ENCODE results near the gene IRF8.

Gene IRF8

DNA sequence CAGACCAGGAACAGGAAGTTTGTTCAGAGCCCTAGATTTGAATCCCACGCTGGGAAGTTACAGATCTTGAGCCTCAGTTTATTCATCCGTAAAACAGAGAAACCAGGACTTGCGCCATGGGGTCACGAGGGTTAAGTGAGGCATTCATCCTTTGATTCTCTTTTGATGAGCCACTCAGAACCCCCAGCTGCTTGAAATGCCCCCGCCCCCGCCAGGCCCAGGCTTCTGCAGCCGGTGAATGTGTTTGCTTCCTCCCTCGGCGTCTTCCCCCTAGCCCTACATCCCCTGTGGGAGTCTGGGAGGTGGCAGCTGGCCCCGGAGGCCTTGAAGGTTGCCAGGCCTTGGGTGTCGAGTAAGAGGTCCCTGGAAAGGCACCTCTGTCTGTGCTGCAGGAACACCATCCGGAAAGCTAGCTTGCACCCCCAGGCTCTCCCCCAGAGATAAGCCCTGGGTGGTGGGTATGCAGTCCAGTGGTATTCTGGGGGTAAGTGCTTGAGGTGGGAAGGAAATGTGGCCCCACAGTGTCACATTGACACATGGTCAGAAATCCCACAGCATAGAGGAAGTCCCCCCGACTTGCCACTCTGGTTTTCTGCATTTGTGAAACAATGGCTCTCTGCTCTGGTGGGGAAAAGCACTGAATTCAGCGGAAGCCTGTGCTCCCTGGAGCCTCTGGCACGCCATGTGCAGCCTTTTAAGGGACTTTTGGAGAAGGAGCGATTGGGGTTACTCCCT lies 14.9 kb downstream of the IRF8 start:
- DNase-seq (ENCODE audit: low read depth): no peak

DNA sequence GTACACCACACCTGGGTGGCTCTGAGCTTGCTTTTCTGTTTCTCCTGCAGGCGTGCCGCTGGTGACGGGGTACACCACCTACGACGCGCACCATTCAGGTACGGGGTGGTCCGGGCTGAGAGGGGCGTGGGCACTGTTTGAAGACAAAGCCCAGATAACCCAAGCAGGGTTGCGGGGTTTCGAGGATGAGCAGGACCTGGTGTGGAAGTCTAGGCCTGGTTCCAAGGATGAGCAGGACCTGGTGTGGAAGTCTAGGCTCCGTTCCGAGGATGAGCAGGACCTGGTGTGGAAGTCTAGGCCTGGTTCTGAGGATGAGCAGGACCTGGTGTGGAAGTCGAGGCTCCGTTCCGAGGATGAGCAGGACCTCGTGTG lies 15.4 kb downstream of the IRF8 start:
- DNase-seq (ENCODE audit: low read depth): no peak

DNA sequence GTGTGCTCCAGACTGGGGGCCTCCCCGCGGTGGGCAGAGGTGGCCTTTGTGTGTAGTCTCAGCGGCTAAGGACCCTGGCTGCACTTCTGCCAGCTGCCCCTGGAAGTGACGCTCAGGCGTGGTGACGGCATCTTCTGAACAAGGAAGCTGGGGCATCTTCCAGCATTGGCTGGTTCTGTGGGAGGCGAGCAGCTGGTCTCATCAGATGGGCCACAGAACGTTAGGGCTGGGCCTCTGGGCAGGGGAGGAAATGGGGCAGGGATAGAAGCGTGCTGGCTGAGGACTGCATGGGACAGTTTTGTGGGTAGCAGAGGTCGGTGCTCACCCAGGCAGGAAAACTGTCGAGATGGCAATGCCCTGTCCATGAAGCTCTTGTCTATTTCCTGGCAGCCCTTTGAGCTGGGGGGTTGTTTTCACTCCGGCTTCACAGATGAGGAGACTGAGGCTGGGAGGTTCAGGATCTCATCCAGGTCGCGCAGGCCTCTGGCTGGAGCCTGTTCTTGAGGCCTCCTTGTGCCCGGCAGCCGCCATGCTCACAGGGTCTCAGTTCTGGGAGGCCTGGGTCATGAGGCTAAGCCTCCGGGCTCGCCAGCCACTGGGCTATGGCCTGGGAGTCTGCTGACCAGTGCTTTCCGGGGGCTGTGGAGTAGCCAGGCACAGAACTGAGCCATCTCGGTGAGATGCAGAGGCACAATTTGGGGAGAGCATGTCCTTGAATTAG lies 16.3 kb downstream of the IRF8 start:
- no peak for DNase-seq (ENCODE audit: low read depth)

DNA sequence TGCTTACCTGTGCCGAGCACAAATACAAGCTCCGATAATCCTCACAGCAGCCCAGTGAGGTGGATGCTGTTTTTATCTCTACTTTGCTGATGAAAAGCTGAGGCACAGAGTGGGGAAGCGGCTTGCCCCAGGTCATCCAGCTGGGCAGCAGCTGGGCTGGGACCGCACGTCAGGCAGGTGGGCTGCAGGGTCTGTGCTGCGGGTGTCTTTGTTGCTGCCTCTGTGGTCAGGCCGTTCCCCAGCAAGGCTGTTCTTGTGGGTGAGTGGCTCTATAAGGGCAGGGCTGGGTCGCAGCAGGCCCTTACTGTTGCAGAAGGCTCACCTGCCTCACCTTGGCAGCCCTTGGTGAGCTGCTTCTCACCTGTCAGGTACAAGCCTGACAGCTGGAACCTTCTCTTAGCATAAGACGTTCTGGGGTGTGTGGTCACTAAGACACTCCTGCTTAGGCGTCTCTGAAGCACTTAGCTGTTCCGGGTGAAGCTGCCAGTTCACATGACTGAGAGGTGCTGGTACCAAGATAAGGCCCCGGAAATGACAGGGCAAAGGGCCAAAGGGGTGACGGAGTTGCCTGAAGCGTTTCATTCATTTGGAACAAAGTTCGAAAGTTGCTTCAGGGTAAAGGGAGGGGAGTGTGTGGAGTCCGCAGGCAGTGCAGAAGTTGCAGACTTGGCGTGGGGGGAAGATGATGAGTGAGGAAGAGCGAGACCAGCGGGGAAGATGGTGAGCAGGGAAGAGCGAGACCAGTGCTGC lies 17.4 kb downstream of the IRF8 start:
- DNase-seq (ENCODE audit: low read depth): no peak

DNA sequence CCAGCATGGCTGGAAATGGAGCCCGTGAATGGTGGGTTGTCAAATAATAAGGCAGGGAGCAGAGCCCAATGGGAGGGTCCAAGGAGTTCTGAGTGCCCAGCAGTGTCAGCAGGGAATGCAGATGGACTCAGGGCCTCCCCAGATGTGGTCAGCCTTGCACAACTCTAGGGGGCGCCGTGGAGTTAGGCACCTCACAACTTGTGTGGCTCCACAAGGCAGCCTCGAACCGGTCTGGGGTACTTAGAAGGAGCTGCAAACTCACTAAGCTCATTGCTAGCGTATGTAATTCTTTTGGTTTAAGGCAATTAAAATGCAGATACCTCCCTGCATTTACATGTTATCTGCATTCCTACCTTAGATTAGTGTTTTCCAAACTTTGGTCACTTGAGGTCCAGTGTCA lies 18.1 kb downstream of the IRF8 start:
- no peak for DNase-seq (ENCODE audit: low read depth)

DNA sequence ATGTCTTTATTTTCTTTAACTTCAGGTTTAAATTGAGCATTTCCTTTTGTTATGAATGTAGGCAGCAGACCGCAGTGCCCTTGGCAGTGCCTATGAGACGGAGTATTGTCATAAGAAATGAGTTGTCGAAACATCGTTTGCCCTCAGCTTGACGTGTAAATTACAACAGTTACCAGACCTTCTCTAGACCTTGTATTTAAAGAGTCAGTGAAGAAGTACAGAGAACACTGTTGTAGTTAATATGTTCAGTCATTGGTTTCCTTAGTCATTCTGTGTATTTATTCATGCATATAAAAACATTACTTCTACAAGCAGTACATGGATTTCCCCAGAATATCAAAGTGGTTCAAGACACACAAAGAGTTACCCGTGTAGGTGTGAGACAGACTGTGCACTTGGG lies 19.0 kb downstream of the IRF8 start:
- DNase-seq (ENCODE audit: low read depth): no peak

DNA sequence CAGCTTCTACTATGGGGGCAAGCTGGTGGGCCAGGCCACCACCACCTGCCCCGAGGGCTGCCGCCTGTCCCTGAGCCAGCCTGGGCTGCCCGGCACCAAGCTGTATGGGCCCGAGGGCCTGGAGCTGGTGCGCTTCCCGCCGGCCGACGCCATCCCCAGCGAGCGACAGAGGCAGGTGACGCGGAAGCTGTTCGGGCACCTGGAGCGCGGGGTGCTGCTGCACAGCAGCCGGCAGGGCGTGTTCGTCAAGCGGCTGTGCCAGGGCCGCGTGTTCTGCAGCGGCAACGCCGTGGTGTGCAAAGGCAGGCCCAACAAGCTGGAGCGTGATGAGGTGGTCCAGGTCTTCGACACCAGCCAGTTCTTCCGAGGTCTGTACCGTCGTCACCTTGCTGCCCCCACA lies 19.5 kb downstream of the IRF8 start:
- no peak for DNase-seq (ENCODE audit: low read depth)

DNA sequence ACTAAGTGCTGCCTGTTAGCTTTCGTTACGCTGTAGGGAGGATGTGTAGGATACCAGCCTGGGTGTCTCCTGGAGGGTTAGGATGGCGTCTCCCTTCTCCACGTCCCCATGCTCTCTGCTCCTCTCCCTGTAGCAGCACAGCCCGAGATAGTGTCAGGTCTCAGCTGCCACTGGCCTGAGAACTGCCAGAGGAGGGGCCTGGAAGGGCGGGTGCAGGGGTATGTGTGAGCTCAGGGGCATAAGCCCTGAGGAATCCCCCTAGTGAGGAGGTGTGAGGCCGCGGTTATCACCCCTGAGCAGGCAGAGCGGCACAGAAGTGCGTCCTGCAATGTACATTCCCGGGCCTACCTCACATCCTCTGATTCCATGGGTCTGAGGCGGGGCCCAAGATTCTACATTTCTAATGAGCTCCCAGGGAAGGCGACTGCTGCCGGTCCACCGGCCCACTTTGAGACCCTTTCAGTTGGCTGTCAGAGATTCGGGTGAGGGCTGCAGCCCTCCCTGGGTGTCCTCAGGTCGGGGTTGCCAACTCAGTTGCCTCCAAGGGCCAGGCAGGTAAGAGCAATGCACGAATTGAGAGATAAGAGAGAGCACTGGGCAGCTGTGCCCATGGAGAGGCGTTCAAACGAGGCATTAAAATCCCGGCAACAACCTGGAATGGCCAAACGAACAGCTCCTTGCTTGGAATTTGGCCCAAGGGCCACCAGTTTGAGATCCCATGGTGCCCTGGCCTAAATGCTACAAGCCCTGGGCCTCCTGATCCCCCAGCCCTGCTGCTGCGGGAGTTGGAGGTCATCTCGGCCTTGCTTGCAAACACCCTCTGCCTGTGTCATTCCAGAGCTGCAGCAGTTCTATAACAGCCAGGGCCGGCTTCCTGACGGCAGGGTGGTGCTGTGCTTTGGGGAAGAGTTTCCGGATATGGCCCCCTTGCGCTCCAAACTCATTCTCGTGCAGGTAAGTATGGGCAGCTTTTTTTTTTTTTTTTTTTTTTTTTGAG lies 20.6 kb downstream of the IRF8 start:
- no peak for DNase-seq (ENCODE audit: low read depth)

DNA sequence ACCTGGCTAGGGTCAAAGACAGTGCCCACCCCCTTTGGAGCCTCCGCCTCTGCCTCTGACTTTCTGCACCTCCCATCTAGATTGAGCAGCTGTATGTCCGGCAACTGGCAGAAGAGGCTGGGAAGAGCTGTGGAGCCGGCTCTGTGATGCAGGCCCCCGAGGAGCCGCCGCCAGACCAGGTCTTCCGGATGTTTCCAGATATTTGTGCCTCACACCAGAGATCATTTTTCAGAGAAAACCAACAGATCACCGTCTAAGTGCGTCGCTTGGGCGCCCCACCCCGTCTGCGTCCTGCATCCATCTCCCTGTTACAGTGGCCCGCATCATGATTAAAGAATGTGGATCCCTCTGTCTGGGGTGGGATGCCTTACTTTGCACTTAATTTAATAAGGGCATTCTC lies 22.1 kb downstream of the IRF8 start:
- DNase-seq (ENCODE audit: low read depth): no peak

DNA sequence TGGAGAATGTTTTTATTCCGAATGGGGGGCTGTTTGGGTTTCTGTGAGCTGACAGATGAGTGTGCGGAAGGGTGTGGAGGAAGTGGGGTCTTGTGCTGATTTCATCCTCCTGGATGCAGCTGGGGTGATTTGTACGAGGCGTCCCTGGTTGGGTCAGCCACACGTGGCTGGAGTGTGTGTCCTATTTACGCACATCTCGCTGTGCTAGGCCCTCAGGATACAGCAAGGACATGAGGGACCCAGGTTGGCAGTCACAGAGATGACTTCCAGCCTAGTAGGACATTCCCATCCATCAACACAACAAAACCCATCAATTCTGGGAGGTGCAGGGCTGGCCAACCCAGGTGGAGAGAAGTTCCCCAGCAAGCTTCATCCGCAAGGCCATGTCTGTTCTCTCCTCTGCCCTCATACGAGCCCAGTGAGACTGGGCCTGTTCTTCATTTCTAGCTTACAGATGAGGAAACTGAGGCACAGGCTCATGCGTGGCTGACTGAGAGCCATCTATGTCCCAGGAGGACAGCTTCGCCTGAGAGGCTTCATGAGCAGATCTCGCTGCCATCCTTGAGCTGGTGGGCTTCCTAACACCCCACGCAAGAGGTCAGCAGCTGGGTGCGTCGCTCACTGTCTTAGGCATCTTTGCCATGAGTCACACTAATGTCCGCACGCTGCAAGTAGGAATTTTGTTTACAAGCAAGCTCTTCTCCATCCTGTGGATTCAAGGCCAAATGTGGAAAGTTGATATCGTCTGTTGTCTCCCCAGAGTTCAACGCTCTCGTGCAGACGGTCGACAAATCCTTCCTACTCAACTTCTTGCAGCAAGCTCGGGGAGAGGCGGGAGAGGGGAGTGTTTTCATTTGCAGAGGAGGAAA lies 24.4 kb downstream of the IRF8 start:
- DNase-seq (ENCODE audit: low read depth): no peak

DNA sequence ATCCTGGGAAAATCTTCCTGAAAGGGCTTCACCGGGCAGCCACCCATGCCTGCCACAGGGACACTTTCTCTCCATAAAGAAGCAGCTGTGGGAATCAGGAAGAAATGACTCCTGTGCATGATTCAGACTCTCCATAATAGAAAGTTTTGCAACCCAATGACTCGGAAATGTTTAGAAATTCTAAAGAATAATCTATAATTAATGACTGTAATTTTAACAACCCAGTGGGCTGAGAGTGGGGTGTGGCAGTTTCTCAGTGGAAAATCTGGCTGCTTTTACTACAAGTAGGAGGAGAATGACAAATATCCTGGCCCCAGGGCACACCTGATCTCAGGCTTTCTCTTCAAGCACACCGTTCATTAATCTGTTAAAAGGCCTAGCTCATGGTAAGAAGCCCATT lies 25.7 kb downstream of the IRF8 start:
- no peak for DNase-seq (ENCODE audit: low read depth)

DNA sequence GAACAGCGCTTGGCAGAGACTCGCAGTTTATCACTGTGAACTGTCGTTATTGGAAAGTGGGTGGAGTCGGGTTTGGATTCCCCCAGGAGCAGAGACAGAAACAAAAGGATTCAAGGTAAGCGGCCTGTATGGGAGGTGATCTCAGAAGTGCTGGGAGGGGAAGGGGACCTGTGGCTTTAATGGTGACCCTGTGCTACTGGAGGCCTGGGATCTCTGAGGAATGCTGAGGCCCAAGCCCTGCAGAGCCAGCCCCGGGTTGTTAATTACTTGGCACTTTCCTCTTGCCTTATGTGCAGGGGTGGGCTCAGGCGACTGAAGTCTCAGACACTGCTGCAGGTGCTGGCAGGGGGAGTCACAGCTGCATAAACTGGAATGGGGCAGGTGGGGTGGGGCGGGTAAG lies 27.4 kb downstream of the IRF8 start:
- no peak for DNase-seq (ENCODE audit: low read depth)

DNA sequence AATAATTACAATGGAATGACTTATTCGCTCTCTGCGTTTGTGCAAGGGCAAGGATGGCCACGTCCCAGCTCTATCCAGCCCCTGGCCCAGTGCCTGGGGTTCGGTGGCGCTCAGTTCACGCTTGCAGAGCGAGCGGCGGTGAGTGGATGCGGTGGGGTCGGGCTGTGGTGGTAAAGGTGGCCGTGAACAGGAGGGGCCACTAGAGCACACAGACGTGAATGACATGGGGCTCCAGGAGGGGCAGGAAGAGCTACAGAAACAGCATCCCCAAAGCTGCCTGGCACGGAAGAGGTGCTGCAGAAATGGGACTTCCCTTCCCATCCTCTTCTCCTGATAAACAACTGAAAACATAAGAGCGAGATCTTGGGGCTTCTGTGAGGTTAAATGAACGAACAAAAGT lies 28.4 kb downstream of the IRF8 start:
- no peak for DNase-seq (ENCODE audit: low read depth)

DNA sequence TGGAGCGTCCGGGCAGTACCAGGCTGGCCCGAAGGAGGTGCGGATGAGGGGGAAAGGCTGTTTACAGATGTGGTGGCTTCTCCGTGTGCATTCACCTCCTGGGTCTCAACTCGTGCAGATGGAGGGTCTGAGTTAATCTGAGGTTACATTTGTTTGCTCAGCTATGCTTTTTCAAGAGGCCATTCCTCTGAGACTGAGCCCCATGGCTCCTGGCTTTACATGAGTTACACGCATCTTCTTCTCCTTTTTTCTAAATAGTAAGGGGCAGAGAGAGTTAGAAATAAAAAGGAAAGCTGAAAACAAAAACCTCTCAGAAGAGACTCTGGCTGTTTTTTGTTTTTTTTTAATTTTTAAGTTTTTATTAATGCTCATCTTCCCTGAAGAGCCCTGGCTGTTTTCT lies 29.0 kb downstream of the IRF8 start:
- DNase-seq (ENCODE audit: low read depth): no peak

DNA sequence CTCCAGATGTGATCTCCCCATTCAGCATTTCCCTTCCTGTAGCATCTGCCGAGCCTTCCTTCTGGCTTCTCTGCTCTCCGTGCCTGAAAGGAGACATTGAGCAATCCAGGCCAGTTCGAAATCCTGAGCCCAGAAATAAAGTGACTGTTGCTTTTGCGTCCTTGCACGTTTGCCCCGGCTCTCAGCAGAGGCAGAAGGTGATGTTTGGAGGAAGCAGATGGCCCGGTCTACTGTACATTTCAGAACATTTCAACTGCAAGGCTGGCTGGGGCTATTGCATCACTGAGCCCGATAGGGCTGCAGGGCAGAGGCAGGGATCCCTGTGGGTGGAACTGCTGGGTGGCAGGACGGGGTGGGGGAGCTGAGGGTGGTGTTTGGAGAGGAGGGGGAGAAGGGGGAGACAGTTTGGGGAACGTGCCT lies 29.4 kb downstream of the IRF8 start:
- DNase-seq (ENCODE audit: low read depth): no peak

DNA sequence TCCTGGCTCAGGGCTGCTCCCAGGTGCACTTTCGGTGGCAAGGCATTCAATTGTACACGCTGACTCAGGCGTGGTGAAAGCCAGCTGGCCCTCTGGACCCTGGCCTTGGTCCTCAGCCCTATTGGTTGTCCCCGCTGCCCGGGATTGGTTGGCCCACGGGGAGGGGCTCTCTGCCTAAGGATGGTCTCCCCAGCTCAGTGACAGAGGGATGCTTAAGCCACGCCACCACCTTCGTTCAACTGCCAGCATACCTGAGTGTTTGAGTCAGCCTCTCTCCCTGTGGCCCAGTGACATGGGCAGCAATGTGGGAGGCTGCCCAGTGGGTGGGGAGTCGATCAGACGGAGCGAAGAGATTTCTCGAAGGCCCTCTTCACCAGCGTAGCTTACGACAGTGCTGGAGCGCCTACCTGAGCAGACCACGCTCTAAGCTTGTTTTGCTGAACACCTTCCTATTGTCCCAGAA lies 30.3 kb downstream of the IRF8 start:
- no peak for DNase-seq (ENCODE audit: low read depth)

DNA sequence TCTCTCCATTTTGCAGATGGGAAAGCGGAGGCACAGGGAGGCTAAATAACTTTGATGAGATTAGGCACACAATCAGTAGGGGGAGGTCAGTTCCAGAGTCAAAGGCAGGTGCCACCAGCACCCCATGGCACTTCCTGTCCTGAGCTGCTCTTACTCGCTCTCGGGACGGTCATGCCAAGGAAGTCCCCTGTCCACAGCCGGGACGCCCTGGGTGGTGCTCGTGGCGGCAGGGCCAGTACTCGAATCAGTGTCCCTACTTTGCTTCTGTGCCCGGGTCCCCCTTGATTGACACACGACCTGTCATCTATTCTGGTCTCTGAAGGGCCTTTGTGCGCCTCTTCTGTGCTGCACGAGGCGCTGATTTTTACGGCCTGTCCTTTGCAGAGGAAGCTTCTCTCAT lies 31.3 kb downstream of the IRF8 start:
- no peak for DNase-seq (ENCODE audit: low read depth)

DNA sequence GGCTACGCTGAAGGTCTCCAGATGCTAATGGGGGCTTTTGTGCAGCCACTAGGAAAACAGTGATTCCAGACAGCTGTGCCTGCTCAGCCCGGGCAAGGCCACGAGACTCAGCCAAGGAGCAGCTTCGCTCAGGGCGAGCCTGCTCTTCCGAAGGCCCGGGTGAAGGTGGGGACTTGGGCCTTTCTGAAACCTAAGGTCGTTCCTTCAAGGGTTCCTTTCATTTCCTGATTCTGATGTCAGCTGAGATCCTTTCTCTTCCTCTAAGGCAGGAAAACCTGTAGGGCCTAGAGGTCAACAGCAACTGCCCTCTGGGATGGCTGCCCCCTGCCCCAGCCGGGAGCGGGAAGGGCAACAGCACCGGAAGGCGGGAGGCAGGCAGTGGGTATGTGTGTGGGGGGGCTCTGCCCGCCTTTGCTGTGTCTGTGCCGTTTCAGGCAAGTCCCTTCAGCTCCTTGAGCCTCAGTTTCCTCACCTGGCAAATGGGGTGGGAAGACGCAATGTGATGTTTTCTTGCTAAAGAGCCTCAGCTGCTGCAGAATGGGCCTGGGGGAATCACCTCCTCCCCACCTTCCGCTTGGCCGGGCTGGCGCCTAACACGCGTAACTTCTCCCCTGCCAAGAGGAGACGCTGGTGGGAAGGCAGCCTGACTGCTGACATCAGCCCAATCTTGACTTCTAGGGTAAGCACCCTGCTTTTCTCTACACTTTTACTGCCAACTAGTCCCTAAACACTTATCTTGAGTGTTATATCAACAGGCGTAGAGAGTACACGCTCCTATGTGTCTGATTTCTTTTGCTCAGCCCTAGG lies 32.8 kb downstream of the IRF8 start:
- DNase-seq (ENCODE audit: low read depth): no peak

DNA sequence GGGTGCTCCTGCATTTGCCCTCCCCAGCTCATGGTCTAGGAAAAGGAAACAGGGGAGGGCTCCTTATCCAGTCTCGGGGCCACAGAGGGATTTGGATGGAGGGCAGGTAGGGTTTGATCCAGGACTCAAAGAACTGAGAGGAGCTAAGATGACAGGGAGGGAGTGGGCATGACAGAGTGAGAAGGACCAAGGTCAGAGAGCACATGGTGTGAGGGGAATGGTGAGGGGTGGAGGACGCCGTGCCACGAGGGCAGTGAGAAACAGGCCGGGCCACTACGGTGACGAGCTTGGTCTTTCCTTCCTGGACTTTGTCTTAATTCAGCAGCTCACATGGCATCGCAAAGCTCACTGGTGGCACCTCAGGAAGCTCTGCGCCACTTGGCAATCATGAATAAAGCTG lies 35.2 kb downstream of the IRF8 start:
- no peak for DNase-seq (ENCODE audit: low read depth)

DNA sequence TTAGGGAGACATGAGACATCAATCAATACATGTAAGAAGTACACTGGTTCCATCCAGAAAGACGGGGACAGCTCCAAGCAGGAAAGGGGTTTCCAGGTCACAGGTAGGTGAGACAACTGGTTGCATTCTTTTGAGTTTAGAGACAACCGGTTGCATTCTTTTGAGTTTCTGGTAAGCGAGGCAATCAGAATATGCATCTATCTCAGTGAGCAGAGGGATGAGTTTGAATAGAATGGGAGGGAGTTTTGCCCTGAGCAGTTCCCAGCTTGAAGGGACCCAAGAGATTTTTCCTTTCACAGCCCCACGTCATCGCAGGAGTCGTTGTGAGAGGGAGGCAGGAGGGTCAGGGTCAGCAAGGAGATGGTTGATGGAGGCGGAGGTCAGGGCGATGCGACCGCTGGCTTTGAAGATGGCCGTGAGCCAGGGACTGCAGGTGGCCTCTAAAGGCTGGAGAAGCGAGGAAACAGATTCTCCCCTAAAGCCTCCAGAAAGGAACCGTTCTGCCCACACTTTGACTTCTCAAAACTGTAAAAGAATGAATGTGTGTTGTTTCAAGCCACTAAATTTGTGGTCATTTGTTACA lies 36.5 kb downstream of the IRF8 start:
- no peak for DNase-seq (ENCODE audit: low read depth)

Data from stimulated activated CD8-positive, alpha-beta memory T cell treated with anti-CD3 and anti-CD28 coated beads, Interleukin-15, amount 100 ng/mL, for 1 hour (primary cell).